Nephron progenitor cell (in vitro differentiated cells): ENCODE measurements around the gene ADAMTSL5.

Experiments used
- DNase-seq: peaks from one replicate; pipeline ENCODE4 v3.0.0; 2021
- H3K27ac Mint-ChIP-seq: 2 replicates; pipeline ENCODE4 v1.8.0; 2021; ENCODE audit warnings: mild to moderate bottlenecking, moderate library complexity, mixed read lengths
- H3K27me3 Mint-ChIP-seq: 2 replicates; pipeline ENCODE4 v1.8.0; 2021; ENCODE audit warnings: mild to moderate bottlenecking, low read depth, mixed read lengths; ENCODE audit not compliant: poor library complexity
- H3K36me3 Mint-ChIP-seq: 2 replicates; pipeline ENCODE4 v1.8.0; 2021; ENCODE audit warnings: low read depth, mixed read lengths
- H3K4me1 Mint-ChIP-seq: 2 replicates; pipeline ENCODE4 v1.8.0; 2021; ENCODE audit warnings: mixed read lengths
- H3K4me3 Mint-ChIP-seq: 2 replicates; pipeline ENCODE4 v1.8.0; 2021; ENCODE audit warnings: mild to moderate bottlenecking, moderate library complexity, mixed read lengths
- H3K9me3 Mint-ChIP-seq: 2 replicates; pipeline ENCODE4 v1.8.0; 2021; ENCODE audit warnings: mild to moderate bottlenecking, moderate library complexity, mixed read lengths
- TF ChIP-seq, protein P1 (sequence below): fragments of 200-600 bp; sonication (generic); IDR thresholded peaks from 2 replicates; pipeline ENCODE4 v1.5.0; 2021; ENCODE audit warnings: antibody characterized with exemption

The ADAMTSL5 gene

DNA sequence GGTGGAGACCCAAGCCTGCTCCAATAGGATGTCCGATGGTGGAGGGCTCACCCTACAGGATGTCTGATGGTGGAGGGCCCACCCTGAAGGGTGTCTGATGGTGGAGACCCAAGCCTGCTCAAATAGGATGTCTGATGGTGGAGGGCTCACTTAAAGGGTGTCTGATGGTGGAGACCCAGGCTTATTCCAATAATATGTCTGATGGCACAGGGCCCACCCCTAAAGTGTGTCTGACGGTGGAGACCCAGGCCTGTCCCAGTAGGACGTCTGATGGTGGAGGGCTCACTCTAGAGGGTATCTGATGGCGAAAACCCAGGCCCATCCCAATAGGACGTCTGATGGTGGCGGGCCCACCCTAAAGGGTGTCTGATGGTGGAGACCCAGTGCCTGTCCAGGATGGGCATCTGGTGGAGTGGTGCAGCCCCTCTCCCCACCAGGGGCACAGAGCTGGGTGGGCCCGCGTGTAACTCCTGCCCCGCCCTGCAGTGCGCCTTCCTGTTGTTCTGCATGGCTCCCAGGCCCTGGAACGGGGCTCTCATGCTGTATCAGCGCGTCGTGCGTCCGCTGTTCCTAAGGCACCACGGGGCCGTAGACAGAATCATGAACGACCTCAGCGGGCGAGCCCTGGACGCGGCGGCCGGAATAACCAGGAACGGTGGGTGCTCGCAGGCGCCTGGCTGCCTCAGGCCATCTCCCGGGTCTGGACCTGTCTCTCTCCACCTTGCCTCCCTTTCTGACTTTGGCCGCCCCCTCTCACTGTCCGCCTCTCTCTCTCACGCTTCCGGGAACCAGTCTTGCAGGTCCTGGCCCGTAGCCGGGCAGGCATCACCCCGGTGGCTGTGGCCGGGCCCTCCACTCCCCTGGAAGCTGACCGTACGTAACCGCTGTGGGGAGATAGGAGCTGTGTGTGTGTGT, 16.8 kb downstream of the ADAMTSL5 start:
- Mint-ChIP-seq H3K27ac (no peak overlapping the region), H3K4me1 (peaks cover 10% of the 10 kb centered on the region), H3K36me3 (no peaks in the 10 kb centered on the region), H3K27me3 (peaks cover 49% of the 10 kb centered on the region), H3K9me3 (peaks cover 9% of the 10 kb centered on the region), H3K4me3 (no peak overlapping the region)
- no peak for DNase-seq
- TF ChIP-seq, protein P1, sequence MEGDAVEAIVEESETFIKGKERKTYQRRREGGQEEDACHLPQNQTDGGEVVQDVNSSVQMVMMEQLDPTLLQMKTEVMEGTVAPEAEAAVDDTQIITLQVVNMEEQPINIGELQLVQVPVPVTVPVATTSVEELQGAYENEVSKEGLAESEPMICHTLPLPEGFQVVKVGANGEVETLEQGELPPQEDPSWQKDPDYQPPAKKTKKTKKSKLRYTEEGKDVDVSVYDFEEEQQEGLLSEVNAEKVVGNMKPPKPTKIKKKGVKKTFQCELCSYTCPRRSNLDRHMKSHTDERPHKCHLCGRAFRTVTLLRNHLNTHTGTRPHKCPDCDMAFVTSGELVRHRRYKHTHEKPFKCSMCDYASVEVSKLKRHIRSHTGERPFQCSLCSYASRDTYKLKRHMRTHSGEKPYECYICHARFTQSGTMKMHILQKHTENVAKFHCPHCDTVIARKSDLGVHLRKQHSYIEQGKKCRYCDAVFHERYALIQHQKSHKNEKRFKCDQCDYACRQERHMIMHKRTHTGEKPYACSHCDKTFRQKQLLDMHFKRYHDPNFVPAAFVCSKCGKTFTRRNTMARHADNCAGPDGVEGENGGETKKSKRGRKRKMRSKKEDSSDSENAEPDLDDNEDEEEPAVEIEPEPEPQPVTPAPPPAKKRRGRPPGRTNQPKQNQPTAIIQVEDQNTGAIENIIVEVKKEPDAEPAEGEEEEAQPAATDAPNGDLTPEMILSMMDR, result no peak

DNA sequence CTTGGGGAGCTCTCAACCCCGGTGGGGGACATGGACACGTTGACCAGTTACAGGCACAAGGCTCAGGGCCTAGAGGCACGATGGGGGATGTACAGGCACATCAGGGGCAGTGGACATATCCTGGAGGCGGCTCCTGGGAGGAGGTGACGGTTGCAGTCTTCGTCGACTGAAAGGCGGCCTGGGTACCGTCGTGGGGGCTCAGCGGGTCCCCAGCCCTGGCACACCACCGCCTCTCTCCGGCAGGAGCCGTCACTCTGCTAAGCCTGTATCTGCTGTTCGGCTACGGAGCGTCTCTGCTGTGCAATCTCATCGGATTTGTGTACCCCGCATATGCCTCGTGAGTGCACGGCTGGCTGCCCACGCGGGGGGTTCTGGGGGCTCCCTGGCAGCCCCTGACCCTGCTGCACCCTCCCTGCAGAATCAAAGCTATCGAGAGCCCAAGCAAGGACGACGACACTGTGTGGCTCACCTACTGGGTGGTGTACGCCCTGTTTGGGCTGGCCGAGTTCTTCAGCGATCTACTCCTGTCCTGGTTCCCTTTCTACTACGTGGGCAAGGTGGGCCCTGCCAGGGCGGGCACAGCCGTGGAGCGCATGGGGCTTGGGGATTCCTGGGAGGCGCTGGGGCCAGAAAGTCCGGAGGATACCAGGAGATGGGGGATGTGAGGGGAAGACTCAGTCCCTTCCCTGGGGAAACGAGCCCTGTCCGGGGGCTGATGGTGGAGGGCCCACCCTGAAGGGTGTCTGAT, 17.6 kb downstream of the ADAMTSL5 start:
- no peak overlapping the region for H3K27ac Mint-ChIP-seq

DNA sequence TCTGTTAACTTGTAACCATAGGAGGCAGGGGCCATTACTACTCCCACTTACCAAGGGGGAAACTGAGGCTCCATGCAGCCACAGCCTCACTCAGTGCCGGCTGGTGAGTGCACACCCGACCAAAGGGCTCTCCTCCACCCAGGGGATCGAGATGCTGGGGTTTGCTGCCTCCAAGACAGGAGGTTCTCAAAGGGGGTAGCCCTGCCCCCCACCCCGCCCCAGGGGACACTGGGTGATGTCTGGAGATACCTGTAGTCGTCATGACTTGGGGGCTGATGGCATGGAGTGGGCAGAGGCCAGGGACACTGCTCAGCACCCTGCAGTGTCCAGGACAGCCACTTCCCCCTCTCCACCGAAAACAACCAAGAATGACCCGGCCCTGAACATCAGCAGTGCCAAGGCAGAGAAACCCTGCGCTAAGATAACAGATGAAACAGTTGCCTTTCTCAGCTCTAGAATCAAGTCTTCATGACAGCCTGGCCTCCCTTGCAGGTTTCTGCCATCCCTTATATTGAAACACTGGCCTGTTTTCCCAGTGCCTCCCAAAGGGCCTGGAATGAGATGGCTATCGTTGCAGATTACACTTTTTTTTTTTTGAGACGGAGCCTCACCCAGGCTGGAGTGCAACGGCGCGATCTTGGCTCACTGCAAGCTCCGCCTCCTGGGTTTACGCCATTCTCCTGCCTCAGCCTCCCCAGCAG, 18.6 kb downstream of the ADAMTSL5 start:
- Mint-ChIP-seq H3K27me3 (peaks cover 46% of the 10 kb centered on the region), H3K36me3 (no peaks in the 10 kb centered on the region), H3K4me3 (no peak overlapping the region)

More for the DNA sequence above, 17.6 kb downstream of the ADAMTSL5 start:
- DNase-seq, result no peak
- peaks cover 7% of the 10 kb centered on the region for H3K9me3 Mint-ChIP-seq
- peaks cover 10% of the 10 kb centered on the region for H3K4me1 Mint-ChIP-seq
- TF ChIP-seq, protein P1, result no peak
- no peaks in the 10 kb centered on the region for H3K36me3 Mint-ChIP-seq
- H3K27me3 Mint-ChIP-seq, result peaks cover 46% of the 10 kb centered on the region
- no peak overlapping the region for H3K4me3 Mint-ChIP-seq

DNA sequence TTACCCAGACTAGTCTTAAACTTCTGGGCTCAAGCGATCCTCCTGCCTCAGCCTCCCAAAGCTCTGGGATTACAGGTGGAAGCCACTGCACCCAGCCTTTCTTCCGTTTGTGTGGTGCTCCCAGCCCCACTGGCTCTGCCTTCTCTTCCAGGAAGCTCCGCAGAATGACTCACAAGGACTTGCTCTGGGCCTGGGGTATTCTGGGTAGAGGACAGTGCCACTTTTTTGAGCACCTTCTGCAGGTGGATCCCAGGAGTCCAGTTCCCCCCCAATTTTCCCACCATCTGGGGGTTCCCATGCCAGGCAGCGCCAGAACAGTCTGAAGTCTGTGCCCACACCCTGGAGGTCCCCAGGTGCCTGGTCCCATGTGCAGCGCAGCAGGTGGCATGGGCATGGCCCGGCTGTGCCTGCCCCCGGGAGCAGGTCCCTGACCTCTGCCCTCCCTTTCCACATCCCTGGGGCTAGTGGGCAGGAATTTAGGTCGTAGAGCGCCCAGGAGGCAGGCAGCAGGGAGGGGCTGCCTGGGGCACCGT, 20.3 kb downstream of the ADAMTSL5 start:
- H3K4me3 Mint-ChIP-seq, result peak overlapping the region; percentile 73
- no peaks in the 10 kb centered on the region for H3K36me3 Mint-ChIP-seq
- DNase-seq, result no peak
- H3K27me3 Mint-ChIP-seq, result peaks cover 46% of the 10 kb centered on the region
- H3K4me1 Mint-ChIP-seq, result peaks cover 16% of the 10 kb centered on the region
- no peaks in the 10 kb centered on the region for H3K9me3 Mint-ChIP-seq
- no peak overlapping the region for H3K27ac Mint-ChIP-seq
- TF ChIP-seq, protein P1, result no peak

More for the DNA sequence above, 18.6 kb downstream of the ADAMTSL5 start:
- TF ChIP-seq, protein P1, result no peak
- no peaks in the 10 kb centered on the region for H3K9me3 Mint-ChIP-seq
- H3K27ac Mint-ChIP-seq, result no peak overlapping the region
- peaks cover 15% of the 10 kb centered on the region for H3K4me1 Mint-ChIP-seq
- DNase-seq, result no peak

DNA sequence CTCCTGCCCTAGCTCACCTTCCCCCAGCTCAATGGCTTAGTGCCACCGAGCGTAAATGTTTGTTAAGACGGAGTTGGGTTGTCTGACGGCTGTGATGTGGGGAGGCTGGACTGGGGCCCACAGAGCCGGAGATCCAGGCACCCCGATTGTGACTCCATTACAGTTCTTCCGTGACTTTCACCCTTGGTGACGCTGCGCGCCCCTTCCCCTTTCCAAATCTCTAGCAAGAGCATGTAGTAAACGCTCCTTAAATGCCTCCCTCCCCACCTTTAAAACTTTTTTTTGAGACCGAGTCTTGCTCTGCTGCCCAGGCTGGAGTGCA, 21.0 kb downstream of the ADAMTSL5 start:
- H3K4me1 Mint-ChIP-seq, result peaks cover 15% of the 10 kb centered on the region
- no peak overlapping the region for H3K27ac Mint-ChIP-seq
- peak overlapping the region; percentile 73 for H3K4me3 Mint-ChIP-seq
- DNase-seq, result no peak
- no peaks in the 10 kb centered on the region for H3K9me3 Mint-ChIP-seq
- TF ChIP-seq, protein P1, result no peak
- H3K27me3 Mint-ChIP-seq, result peaks cover 46% of the 10 kb centered on the region
- H3K36me3 Mint-ChIP-seq, result no peaks in the 10 kb centered on the region
